Endothelial cell of umbilical vein (primary cell): ENCODE results near the gene PPP1R13B. TPM values are rescaled to one million over a fixed set of nuclear protein-coding genes. Genes with fewer than 3 reads are reported as not detected.

Experiments used
- BruUV-seq: library from RNA; stranded (reverse); fragments of 400-500 nt; replicated peaks from 2 replicates; lab custom pipeline; 2021; lab: Mats Ljungman, UMichigan
- CTCF ChIA-PET: fragments of 300-600, 350-600 bp; sonication (Branson Sonifier 250); formaldehyde crosslinking; loops from one replicate; lab custom pipeline; 2021; ENCODE audit warnings: antibody characterized with exemption, inconsistent platforms; lab: Charles Lee
- POLR2A ChIA-PET: fragments of 300-600, 350-600 bp; sonication (Branson Sonifier 250); formaldehyde crosslinking; loops from one replicate; lab custom pipeline; 2021; ENCODE audit warnings: antibody characterized with exemption, inconsistent platforms; lab: Charles Lee
- DNase-seq: peaks from one replicate; pipeline ENCODE4 v3.0.0-alpha.2; 2011; ENCODE audit warnings: low read depth, low spot score
- FAIRE-seq: peaks from 2 replicates; lab custom pipeline; 2011; peaks lifted over from hg19 to GRCh38; lab: Jason Lieb, UNC
- H2AFZ ChIP-seq: 2 replicates; pipeline ENCODE4 v1.6.0; 2012; ENCODE audit warnings: low read depth, low read length, control low read depth, inconsistent platforms
- H3K27ac ChIP-seq: 2 replicates; pipeline ENCODE4 v1.5.1; 2011; ENCODE audit warnings: low read depth, mild to moderate bottlenecking, control low read depth, low read length, moderate library complexity; ENCODE audit not compliant: insufficient read depth
- H3K27me3 ChIP-seq, 2 experiments: 2 replicates each; pipeline versions ENCODE4 v1.6.0 to v1.6.1; 2011; ENCODE audit warnings: low read length in 2 of 2, mixed read lengths in 1 of 2; ENCODE audit not compliant: control insufficient read depth in 2 of 2, insufficient read depth in 2 of 2
- H3K36me3 ChIP-seq, 2 experiments: 2 replicates in 1 of 2; 3 replicates in 1 of 2; pipeline ENCODE4 v1.5.1; 2011; ENCODE audit warnings: low read length in 2 of 2, mild to moderate bottlenecking in 1 of 2, moderate library complexity in 1 of 2; ENCODE audit not compliant: control insufficient read depth in 2 of 2, insufficient read depth in 2 of 2; ENCODE audit errors: extremely low read depth in 1 of 2
- H3K4me1 ChIP-seq: 3 replicates; pipeline ENCODE4 v1.5.1; 2011; ENCODE audit warnings: mild to moderate bottlenecking, low read length; ENCODE audit not compliant: control insufficient read depth, insufficient read depth; ENCODE audit errors: extremely low read depth
- H3K4me2 ChIP-seq: 2 replicates; pipeline ENCODE4 v1.6.1; 2011; ENCODE audit warnings: low read length, control low read depth, mixed read lengths; ENCODE audit not compliant: insufficient read depth
- H3K4me3 ChIP-seq, 3 experiments: fragments of 200-600 bp in 1 of 3; sonication (generic), shearing (Covaris generic) in 1 of 3; replicated peaks in 1 of 3; 2 replicates each; pipeline ENCODE4 v1.5.1; 2011 to 2016; ENCODE audit warnings: control low read depth in 3 of 3, low read length in 3 of 3, mild to moderate bottlenecking in 2 of 3, inconsistent platforms in 1 of 3, low read depth in 1 of 3, moderate library complexity in 1 of 3; ENCODE audit not compliant: insufficient read depth in 1 of 3
- H3K79me2 ChIP-seq: 2 replicates; pipeline ENCODE4 v1.6.0; 2012; ENCODE audit warnings: low read length, inconsistent platforms; ENCODE audit not compliant: control insufficient read depth, insufficient read depth
- H3K9ac ChIP-seq: replicated peaks from 2 replicates; pipeline ENCODE3; 2011; ENCODE audit warnings: low read length, control low read depth; ENCODE audit not compliant: insufficient read depth; ENCODE audit errors: extremely low read depth
- H3K9me1 ChIP-seq: replicated peaks from 3 replicates; pipeline ENCODE4 v1.6.0; 2011; ENCODE audit warnings: mild to moderate bottlenecking, low read length; ENCODE audit not compliant: control insufficient read depth, insufficient read depth; ENCODE audit errors: extremely low read depth
- H3K9me3 ChIP-seq: replicated peaks from 2 replicates; pipeline ENCODE4 v1.5.1; 2012; ENCODE audit warnings: low read length, inconsistent platforms; ENCODE audit not compliant: control insufficient read depth, insufficient read depth
- H4K20me1 ChIP-seq: replicated peaks from 2 replicates; pipeline ENCODE3; 2011; ENCODE audit warnings: mild to moderate bottlenecking, low read length; ENCODE audit not compliant: control insufficient read depth, insufficient read depth; ENCODE audit errors: extremely low read depth
- FOS ChIP-seq: IDR thresholded peaks from 2 replicates; pipeline ENCODE4 v1.6.1; 2011; ENCODE audit warnings: mild to moderate bottlenecking, low read length, moderate library complexity, borderline replicate concordance; ENCODE audit not compliant: insufficient read depth
- GATA2 ChIP-seq: IDR thresholded peaks from 2 replicates; pipeline ENCODE4 v1.7.0; 2011; ENCODE audit warnings: low read depth, mild to moderate bottlenecking, moderate library complexity, mixed read lengths, low read length; ENCODE audit not compliant: insufficient read length, insufficient read depth
- JUN ChIP-seq: IDR thresholded peaks from 2 replicates; pipeline ENCODE4 v1.6.1; 2011; ENCODE audit warnings: borderline replicate concordance, low read depth; ENCODE audit not compliant: insufficient read length, insufficient read depth
- MYC ChIP-seq: IDR thresholded peaks from one replicate; pipeline ENCODE4 v1.6.1; 2011; ENCODE audit warnings: mild to moderate bottlenecking, low read depth, low read length
- POLR2AphosphoS5 ChIP-seq: IDR thresholded peaks from 2 replicates; pipeline ENCODE4 v1.6.1; 2012; ENCODE audit warnings: low read depth, mild to moderate bottlenecking, control low read depth, low read length, moderate library complexity; ENCODE audit not compliant: insufficient read depth
- dilution Hi-C: fragments of 300-500 bp; cut with MboI; formaldehyde crosslinking; loops from one replicate; pipeline ENCODE4 v1.15.0; 2019; ENCODE audit warnings: low sequenced_read_pairs; ENCODE audit not compliant: extremely low pct_ligation_motif_present
- intact Hi-C: fragments of 100-400 bp; cut with micrococcal nuclease; formaldehyde crosslinking; loops from one replicate; pipeline ENCODE4 v1.10.0; 2022
- polyA plus RNA-seq, 4 experiments: library from polyadenylated mRNA; depleted of rRNA in 3 of 4; stranded (reverse) in 3 of 4; unstranded in 1 of 4; fragments of >200 nt; gene quantifications; 2 replicates each; pipeline versions ENCODE4 v1.2.1 to v1.2.3, GENCODE V29; 2011 to 2012; ENCODE audit warnings: missing spikeins in 1 of 4
- total RNA-seq: library from RNA; stranded (reverse); gene quantifications from 2 replicates; pipeline ENCODE4 v1.2.3, GENCODE V29; 2021
- TF ChIP-seq, protein P1 (sequence below), 2 donors: IDR thresholded peaks; 1 replicate in 1 of 2; 2 replicates in 1 of 2; pipeline ENCODE4 v1.5.1; 2011; ENCODE audit warnings: low read length in 2 of 2, mild to moderate bottlenecking in 2 of 2, moderate library complexity in 2 of 2, control low read depth in 1 of 2, inconsistent platforms in 1 of 2, low read depth in 1 of 2; ENCODE audit not compliant: insufficient read depth in 1 of 2; ENCODE audit errors: extremely low read depth in 1 of 2

Gene PPP1R13B
- total and polyA plus RNA-seq, 2 donors (not counting 3 experiments of a cell fraction or from before 2014, with no cell fraction given): 10.0 to 30.0 TPM

GRCh38 chr14:103886304-103887169, 39.2 kb upstream of the PPP1R13B start:
- Histone ChIP-seq H3K9ac (no peak overlapping the region), H3K4me3 (no peak overlapping the region), H4K20me1 (no peaks in the 10 kb centered on the region), H3K4me1 (peaks cover 14% of the 10 kb centered on the region), H3K79me2 (no peaks in the 10 kb centered on the region), H3K9me1 (no peaks in the 10 kb centered on the region), H3K36me3 (no peaks in the 10 kb centered on the region), H2AFZ (no peak overlapping the region), H3K27me3 (no peaks in the 10 kb centered on the region), H3K4me2 (no peak overlapping the region), H3K9me3 (no peaks in the 10 kb centered on the region), H3K27ac (no peak overlapping the region)
- ChIA-PET CTCF (interaction anchor here (1.3 to 10.4 kb wide), 2 partner anchors 14 to 77 kb away, joined by 4 to 81 read pairs; no protein-coding TSS in a partner anchor), POLR2A (no interaction called here)
- intact Hi-C loops: no loop called here
- dilution Hi-C loops: no loop called here
- no peak for FAIRE-seq
- no TSS peak for BruUV-seq
- no peak for TF ChIP-seq FOS
- no peak for TF ChIP-seq GATA2
- no peak for TF ChIP-seq MYC
- no peak for TF ChIP-seq POLR2AphosphoS5
- TF ChIP-seq JUN: no peak
- TF ChIP-seq, protein P1, sequence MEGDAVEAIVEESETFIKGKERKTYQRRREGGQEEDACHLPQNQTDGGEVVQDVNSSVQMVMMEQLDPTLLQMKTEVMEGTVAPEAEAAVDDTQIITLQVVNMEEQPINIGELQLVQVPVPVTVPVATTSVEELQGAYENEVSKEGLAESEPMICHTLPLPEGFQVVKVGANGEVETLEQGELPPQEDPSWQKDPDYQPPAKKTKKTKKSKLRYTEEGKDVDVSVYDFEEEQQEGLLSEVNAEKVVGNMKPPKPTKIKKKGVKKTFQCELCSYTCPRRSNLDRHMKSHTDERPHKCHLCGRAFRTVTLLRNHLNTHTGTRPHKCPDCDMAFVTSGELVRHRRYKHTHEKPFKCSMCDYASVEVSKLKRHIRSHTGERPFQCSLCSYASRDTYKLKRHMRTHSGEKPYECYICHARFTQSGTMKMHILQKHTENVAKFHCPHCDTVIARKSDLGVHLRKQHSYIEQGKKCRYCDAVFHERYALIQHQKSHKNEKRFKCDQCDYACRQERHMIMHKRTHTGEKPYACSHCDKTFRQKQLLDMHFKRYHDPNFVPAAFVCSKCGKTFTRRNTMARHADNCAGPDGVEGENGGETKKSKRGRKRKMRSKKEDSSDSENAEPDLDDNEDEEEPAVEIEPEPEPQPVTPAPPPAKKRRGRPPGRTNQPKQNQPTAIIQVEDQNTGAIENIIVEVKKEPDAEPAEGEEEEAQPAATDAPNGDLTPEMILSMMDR (IDR thresholded peaks at IDR 0.05; ENCODE audit: extremely low read depth in 1 of 2, insufficient read depth in 1 of 2, low read depth in 1 of 2, low read length in 2 of 2): no peak
- no peak for DNase-seq
